D721Med (cell line): Measurements from ENCODE around the gene PLEKHJ1.

Experiments
- DNase-seq: peaks from one replicate; pipeline ENCODE4 v3.0.0; 2011; ENCODE audit warnings: low spot score; ENCODE audit not compliant: insufficient read length
- FAIRE-seq: peaks from 2 replicates; lab custom pipeline; 2011; peaks lifted over from hg19 to GRCh38; lab: Jason Lieb, UNC
- CTCF ChIP-seq: IDR thresholded peaks from 2 replicates; pipeline ENCODE4 v1.5.1; 2012; ENCODE audit warnings: mild to moderate bottlenecking, control low read depth; ENCODE audit not compliant: insufficient read depth; ENCODE audit errors: missing control alignments

The PLEKHJ1 gene

GRCh38 chr19:2235381-2236063 lies 607 bp downstream of the PLEKHJ1 start:
- TF ChIP-seq CTCF = no peak
- DNase-seq (no peak), FAIRE-seq (no peak)

DNA sequence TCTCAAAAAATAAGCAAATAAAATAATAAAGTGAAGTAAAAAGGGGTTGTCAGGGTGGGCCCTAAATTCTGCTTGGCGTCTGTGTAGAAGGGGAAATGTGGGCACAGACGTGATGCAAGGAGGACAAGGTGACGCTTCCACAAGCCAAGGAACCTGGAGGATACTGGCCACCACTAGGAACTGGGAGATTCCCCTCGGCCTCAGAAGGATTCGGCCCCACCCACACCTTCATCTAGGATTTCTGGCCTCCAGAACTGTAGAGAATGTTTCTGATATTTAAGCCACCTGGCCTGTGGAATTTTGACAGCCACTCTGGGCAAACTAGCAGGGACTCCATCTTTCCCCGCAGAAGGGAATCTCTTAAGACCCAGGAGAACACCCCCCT lies 1.1 kb downstream of the PLEKHJ1 start:
- no peak for TF ChIP-seq CTCF
- DNase-seq = no peak
- FAIRE-seq = no peak

GRCh38 chr19:2233601-2234280 lies 2.4 kb downstream of the PLEKHJ1 start:
- no peak for TF ChIP-seq CTCF
- FAIRE-seq = no peak

DNA sequence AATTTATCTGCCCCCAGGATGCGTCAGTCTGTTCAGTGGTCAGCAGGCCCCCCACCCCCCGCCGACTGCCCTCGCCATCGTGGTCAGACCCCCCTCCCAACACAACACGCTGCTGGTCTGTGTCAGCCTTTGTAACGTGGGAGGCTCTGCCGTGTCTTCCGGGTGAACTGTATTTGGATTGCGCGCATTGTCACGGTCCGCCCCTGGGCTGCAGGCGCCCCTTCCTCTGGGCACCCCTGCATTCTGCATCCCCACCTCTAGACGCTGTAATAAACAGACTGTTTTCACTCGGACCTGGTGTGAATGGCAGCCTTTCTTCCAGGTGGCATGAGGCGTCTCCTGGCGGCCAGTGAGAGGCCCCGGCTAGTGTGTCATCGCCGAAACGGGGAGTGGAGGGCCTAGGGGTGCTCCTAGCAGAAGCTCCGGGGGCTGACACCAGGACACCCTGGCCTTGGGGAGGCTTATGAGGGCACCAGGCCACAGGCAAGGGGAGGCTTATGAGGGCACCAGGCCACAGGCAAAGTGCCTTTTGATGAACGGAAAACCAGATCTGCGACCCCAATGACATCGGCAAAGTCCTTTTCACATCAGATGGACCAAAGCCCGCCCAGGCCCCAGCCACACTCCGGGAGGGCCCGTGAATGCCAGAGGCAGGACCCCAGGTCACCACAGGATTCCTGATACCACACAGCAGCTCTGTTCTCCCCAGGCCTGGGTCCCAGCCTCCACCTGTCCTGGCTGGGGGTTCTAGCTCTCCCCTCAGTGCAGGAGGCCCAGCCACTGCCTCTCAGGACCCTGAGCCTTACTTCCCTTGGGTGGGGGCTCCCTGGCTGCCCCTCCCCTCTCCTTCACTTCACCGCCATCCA lies 3.6 kb downstream of the PLEKHJ1 start:
- DNase-seq = no peak
- no peak for FAIRE-seq
- TF ChIP-seq CTCF = no peak

More at GRCh38 chr19:2233601-2234280, 2.4 kb downstream of the PLEKHJ1 start:
- no peak for DNase-seq

DNA sequence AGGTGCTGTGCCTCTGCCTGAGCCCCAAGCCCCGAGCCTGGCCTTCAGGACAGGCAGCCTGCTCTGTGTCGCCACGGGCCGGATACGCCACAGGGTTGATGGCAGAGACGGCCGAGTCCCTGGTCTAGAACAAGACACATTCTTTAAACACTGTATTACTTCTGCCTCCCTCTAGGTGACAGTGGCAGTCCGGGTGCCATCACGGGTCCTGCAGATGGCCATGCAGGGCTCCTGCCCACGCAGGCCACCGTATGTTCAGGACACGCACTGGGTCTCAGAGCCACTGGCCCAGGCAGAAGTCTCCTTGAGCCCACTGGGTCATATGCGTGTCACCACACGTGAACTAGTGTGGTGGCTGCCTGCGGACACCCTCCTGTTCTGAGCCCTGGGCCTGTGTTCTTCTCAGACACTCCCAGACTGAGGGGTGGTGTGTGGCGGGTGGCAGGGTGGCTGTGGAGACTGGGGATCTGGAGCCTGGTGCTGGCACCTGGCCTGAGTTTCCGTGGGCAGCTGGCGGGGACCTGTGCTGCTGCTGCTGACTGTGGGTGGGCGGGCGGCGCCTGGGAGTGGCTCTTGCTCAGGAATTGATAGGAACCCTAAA lies 4.4 kb downstream of the PLEKHJ1 start:
- no peak for TF ChIP-seq CTCF
- no peak for DNase-seq
- FAIRE-seq = no peak

GRCh38 chr19:2230807-2231533 lies 5.2 kb downstream of the PLEKHJ1 start:
- FAIRE-seq = no peak
- no peak for TF ChIP-seq CTCF
- no peak for DNase-seq
